IPS-18c (cell line): ENCODE measurements around the gene OPCML.

Source experiments
- H3K4me3 ChIP-seq: 2 replicates; pipeline ENCODE4 v1.7.0; 2013; ENCODE audit warnings: low read depth, mild to moderate bottlenecking, low read length, moderate library complexity; ENCODE audit not compliant: insufficient read depth
- H3K9me3 ChIP-seq: one replicate; pipeline ENCODE4 v1.6.1; 2013; ENCODE audit warnings: mild to moderate bottlenecking, low read length, moderate library complexity; ENCODE audit not compliant: control insufficient read depth, insufficient read depth

The OPCML gene

GRCh38 chr11:133360860-133361688 lies 171.2 kb downstream of the OPCML start:
- peaks cover 2% of the 10 kb centered on the region for H3K9me3 ChIP-seq
- no peak overlapping the region for H3K4me3 ChIP-seq

GRCh38 chr11:133355095-133355494 lies 177.2 kb downstream of the OPCML start:
- no peak overlapping the region for H3K4me3 ChIP-seq

GRCh38 chr11:133354069-133354468 lies 178.2 kb downstream of the OPCML start:
- Histone ChIP-seq H3K9me3 (no peaks in the 10 kb centered on the region), H3K4me3 (no peak overlapping the region)

More at GRCh38 chr11:133355095-133355494, 177.2 kb downstream of the OPCML start:
- H3K9me3 ChIP-seq, result no peaks in the 10 kb centered on the region

- Histone ChIP-seq H3K9me3 (no peaks in the 10 kb centered on the region), H3K4me3 (no peak overlapping the region)
These were observed 182.3 kb downstream of the OPCML start for GRCh38 chr11:133350045-133350444.

GRCh38 chr11:133347988-133348387 lies 184.3 kb downstream of the OPCML start:
- Histone ChIP-seq H3K9me3 (no peaks in the 10 kb centered on the region), H3K4me3 (no peak overlapping the region)

GRCh38 chr11:133346137-133346536 lies 186.2 kb downstream of the OPCML start:
- Histone ChIP-seq H3K9me3 (no peaks in the 10 kb centered on the region), H3K4me3 (no peak overlapping the region)

- no peak overlapping the region for H3K4me3 ChIP-seq
- H3K9me3 ChIP-seq, result no peaks in the 10 kb centered on the region
These were observed 188.3 kb downstream of the OPCML start for GRCh38 chr11:133343951-133344350.

GRCh38 chr11:133339495-133340140 lies 192.7 kb downstream of the OPCML start:
- H3K9me3 ChIP-seq, result no peaks in the 10 kb centered on the region

GRCh38 chr11:133338588-133338987 lies 193.7 kb downstream of the OPCML start:
- Histone ChIP-seq H3K4me3 (no peak overlapping the region), H3K9me3 (no peaks in the 10 kb centered on the region)

More at GRCh38 chr11:133339495-133340140, 192.7 kb downstream of the OPCML start:
- H3K4me3 ChIP-seq, result no peak overlapping the region

- Histone ChIP-seq H3K9me3 (no peaks in the 10 kb centered on the region), H3K4me3 (no peak overlapping the region)
These were observed 194.3 kb downstream of the OPCML start for GRCh38 chr11:133337951-133338418.

- Histone ChIP-seq H3K9me3 (no peaks in the 10 kb centered on the region), H3K4me3 (no peak overlapping the region)
These were observed 195.1 kb downstream of the OPCML start for GRCh38 chr11:133337193-133337592.

GRCh38 chr11:133331031-133331430 lies 201.3 kb downstream of the OPCML start:
- Histone ChIP-seq H3K9me3 (no peaks in the 10 kb centered on the region), H3K4me3 (no peak overlapping the region)

- H3K4me3 ChIP-seq, result no peak overlapping the region
These were observed 205.5 kb downstream of the OPCML start for GRCh38 chr11:133326849-133327248.

GRCh38 chr11:133326332-133326731 lies 206.0 kb downstream of the OPCML start:
- Histone ChIP-seq H3K4me3 (no peak overlapping the region), H3K9me3 (no peaks in the 10 kb centered on the region)

More at GRCh38 chr11:133326849-133327248, 205.5 kb downstream of the OPCML start:
- H3K9me3 ChIP-seq, result no peaks in the 10 kb centered on the region

- no peaks in the 10 kb centered on the region for H3K9me3 ChIP-seq
- no peak overlapping the region for H3K4me3 ChIP-seq
These were observed 206.6 kb downstream of the OPCML start for GRCh38 chr11:133325711-133326110.

GRCh38 chr11:133323354-133323753 lies 208.9 kb downstream of the OPCML start:
- Histone ChIP-seq H3K9me3 (no peaks in the 10 kb centered on the region), H3K4me3 (no peak overlapping the region)

- Histone ChIP-seq H3K9me3 (no peaks in the 10 kb centered on the region), H3K4me3 (no peak overlapping the region)
These were observed 214.1 kb downstream of the OPCML start for GRCh38 chr11:133318221-133318620.

- H3K9me3 ChIP-seq, result no peaks in the 10 kb centered on the region
- H3K4me3 ChIP-seq, result no peak overlapping the region
These were observed 221.1 kb downstream of the OPCML start for GRCh38 chr11:133311230-133311629.
